K562 (cell line): ENCODE data around the gene C6orf62. TPM values are rescaled to one million over a fixed set of nuclear protein-coding genes. Genes with fewer than 3 reads are reported as not detected.

Experiments used
- CBFA2T2 ChIP-seq: fragments of 450-650 bp; conservative IDR thresholded peaks from 2 replicates; pipeline ENCODE4 v1.6.1; 2017; ENCODE audit warnings: mild to moderate bottlenecking
- EGR1 ChIP-seq: fragments of 450-650 bp; conservative IDR thresholded peaks from 2 replicates; pipeline ENCODE4 v1.6.1; 2017; ENCODE audit warnings: mild to moderate bottlenecking
- ILF3 ChIP-seq: fragments of 450-650 bp; IDR thresholded peaks from 2 replicates; pipeline ENCODE4 v1.6.1; 2018; ENCODE audit warnings: antibody characterized with exemption, mild to moderate bottlenecking, moderate library complexity, borderline replicate concordance
- MCM3 ChIP-seq: fragments of 450-650 bp; IDR thresholded peaks from 2 replicates; pipeline ENCODE4 v1.6.1; 2016
- MCM7 ChIP-seq, 2 experiments: fragments of 450-650 bp; IDR thresholded peaks; 2 replicates each; pipeline ENCODE4 v1.6.1; 2016 to 2018
- NR2C1 ChIP-seq, 2 experiments: fragments of 450-650 bp; IDR thresholded peaks; 2 replicates each; pipeline ENCODE4 v1.6.1; 2017; ENCODE audit warnings: mild to moderate bottlenecking in 2 of 2, antibody characterized with exemption in 1 of 2, inconsistent platforms in 1 of 2, missing compliant biosample characterization in 1 of 2, missing genetic modification characterization in 1 of 2
- PHF20 ChIP-seq: fragments of 450-650 bp; IDR thresholded peaks from 2 replicates; pipeline ENCODE4 v1.6.1; 2018; ENCODE audit not compliant: partially characterized antibody
- PTTG1 ChIP-seq: fragments of 450-650 bp; IDR thresholded peaks from 2 replicates; pipeline ENCODE4 v1.6.1; 2016; ENCODE audit warnings: low read depth, mild to moderate bottlenecking, missing genetic modification characterization, missing compliant biosample characterization
- TCF7L2 ChIP-seq: fragments of 150-350 bp; IDR thresholded peaks from 2 replicates; pipeline ENCODE4 v1.6.1; 2016; ENCODE audit warnings: low read depth, mild to moderate bottlenecking, low read length, moderate library complexity
- ZNF165 ChIP-seq: fragments of 250-450 bp; sonication (Bioruptor Pico); IDR thresholded peaks from 2 replicates; pipeline ENCODE4 v1.4.0; 2020; ENCODE audit warnings: borderline replicate concordance
- ZNF212 ChIP-seq: fragments of 450-650 bp; formaldehyde crosslinking; IDR thresholded peaks from 2 replicates; pipeline ENCODE4 v1.4.0; 2020; ENCODE audit warnings: mild to moderate bottlenecking
- ZNF695 ChIP-seq: fragments of 450-650 bp; formaldehyde crosslinking; IDR thresholded peaks from 2 replicates; pipeline ENCODE4 v1.4.0; 2020; ENCODE audit warnings: mild to moderate bottlenecking, moderate library complexity
- ZNF830 ChIP-seq: fragments of 250-450 bp; sonication (Bioruptor Pico); IDR thresholded peaks from 2 replicates; pipeline ENCODE4 v1.5.0; 2021; ENCODE audit warnings: mild to moderate bottlenecking
- polyA plus RNA-seq, 8 experiments: library from polyadenylated mRNA; depleted of rRNA in 4 of 8; stranded (reverse) in 5 of 8; unstranded in 3 of 8; fragments of >200 nt; fragmentation: Nextera tagmentation in 2 of 8; fragmentation: Illumina TruSeq in 1 of 8; extraction: Ambion mirVana in 2 of 8; extraction: Trizol in 1 of 8; gene quantifications; 2 replicates each; pipeline versions ENCODE4 v1.2.1 to v1.2.3, GENCODE V29; 2011 to 2014; ENCODE audit warnings: inconsistent platforms in 1 of 8, missing spikeins in 1 of 8
- total RNA-seq, 7 experiments: library from RNA; depleted of rRNA in 6 of 7; stranded (reverse); fragments of >200 nt in 6 of 7; fragmentation: Illumina TruSeq in 2 of 7; extraction: Trizol in 2 of 7; gene quantifications; 2 replicates each; pipeline versions ENCODE4 v1.2.1 to v1.2.3, GENCODE V29; 2011 to 2021; ENCODE audit warnings: low replicate concordance in 1 of 7
- TF ChIP-seq, protein P1 (sequence below), 2 experiments: fragments of 450-650 bp; formaldehyde crosslinking in 1 of 2; IDR thresholded peaks; 2 replicates each; pipeline versions ENCODE4 v1.4.0 to v1.6.1; 2014 to 2020; ENCODE audit warnings: mild to moderate bottlenecking in 2 of 2, borderline replicate concordance in 1 of 2, low read depth in 1 of 2
- TF ChIP-seq, protein P2 (sequence below), 3 experiments: IDR thresholded peaks in 2 of 3; conservative IDR thresholded peaks in 1 of 3; 2 replicates each; pipeline ENCODE4 v1.5.1; 2011 to 2012; ENCODE audit warnings: low read length in 3 of 3, mild to moderate bottlenecking in 3 of 3, control low read depth in 2 of 3, improper control_type of control experiment in 1 of 3, inconsistent platforms in 1 of 3, low read depth in 1 of 3, mixed read lengths in 1 of 3, moderate library complexity in 1 of 3; ENCODE audit not compliant: insufficient read depth in 2 of 3
- TF ChIP-seq, protein P3 (sequence below), 2 experiments: IDR thresholded peaks; 2 replicates each; pipeline ENCODE4 v1.6.1; 2012; ENCODE audit warnings: improper control_type of control experiment in 2 of 2, low read depth in 2 of 2, low read length in 2 of 2, borderline replicate concordance in 1 of 2

C6orf62 gene
- total and polyA plus RNA-seq, 9 of the 15 experiments (the other 6 are each of a cell fraction or from before 2014, with no cell fraction given) = 48.5 to 579 (median 111) TPM

DNA sequence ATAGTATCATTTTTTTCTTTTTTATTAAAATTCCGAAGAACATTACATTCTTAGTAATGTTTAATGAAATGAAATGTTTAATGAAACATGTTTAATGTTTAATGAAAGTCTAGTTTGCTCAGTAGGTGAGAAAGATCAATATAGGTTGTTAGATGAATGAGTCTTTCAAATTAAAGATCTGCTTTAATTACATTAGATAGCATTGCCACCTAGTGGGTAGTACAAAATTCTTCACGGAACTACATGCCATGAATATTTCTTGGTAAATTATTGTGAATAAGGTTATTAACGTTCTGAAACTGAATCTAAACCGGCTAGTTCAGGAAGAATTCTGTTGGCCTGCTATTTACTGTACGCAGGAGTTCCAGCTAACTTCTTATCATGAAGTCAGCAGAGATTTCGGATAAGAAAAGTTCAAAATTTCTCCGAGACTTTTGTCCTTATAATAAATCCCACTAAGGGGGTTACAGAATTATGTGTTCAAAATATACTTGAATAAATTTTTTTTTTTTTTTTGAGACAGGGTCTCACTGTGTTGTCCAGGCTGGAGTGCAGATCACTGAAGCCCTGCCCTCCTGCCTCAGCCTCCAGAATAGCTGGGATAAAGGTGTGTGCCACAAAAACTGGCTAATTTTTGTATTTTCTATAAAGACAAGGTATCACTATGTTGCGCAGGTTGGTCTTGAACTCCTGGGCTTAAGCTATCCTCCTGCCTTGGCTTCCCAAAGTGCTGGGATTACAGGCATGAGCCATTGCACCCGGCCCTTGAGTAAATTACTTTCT is 47.9 kb upstream of the C6orf62 start (continued):
- TF ChIP-seq ZNF830 (CRISPR knock-in tag) = no peak
- no peak for TF ChIP-seq MCM3
- TF ChIP-seq, protein P1, sequence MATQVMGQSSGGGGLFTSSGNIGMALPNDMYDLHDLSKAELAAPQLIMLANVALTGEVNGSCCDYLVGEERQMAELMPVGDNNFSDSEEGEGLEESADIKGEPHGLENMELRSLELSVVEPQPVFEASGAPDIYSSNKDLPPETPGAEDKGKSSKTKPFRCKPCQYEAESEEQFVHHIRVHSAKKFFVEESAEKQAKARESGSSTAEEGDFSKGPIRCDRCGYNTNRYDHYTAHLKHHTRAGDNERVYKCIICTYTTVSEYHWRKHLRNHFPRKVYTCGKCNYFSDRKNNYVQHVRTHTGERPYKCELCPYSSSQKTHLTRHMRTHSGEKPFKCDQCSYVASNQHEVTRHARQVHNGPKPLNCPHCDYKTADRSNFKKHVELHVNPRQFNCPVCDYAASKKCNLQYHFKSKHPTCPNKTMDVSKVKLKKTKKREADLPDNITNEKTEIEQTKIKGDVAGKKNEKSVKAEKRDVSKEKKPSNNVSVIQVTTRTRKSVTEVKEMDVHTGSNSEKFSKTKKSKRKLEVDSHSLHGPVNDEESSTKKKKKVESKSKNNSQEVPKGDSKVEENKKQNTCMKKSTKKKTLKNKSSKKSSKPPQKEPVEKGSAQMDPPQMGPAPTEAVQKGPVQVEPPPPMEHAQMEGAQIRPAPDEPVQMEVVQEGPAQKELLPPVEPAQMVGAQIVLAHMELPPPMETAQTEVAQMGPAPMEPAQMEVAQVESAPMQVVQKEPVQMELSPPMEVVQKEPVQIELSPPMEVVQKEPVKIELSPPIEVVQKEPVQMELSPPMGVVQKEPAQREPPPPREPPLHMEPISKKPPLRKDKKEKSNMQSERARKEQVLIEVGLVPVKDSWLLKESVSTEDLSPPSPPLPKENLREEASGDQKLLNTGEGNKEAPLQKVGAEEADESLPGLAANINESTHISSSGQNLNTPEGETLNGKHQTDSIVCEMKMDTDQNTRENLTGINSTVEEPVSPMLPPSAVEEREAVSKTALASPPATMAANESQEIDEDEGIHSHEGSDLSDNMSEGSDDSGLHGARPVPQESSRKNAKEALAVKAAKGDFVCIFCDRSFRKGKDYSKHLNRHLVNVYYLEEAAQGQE (IDR thresholded peaks at IDR 0.05; ENCODE audit: borderline replicate concordance) = peak; percentile 52; the same call in 1 of the 2 replicates
- TF ChIP-seq, protein P1 (CRISPR knock-in tag; IDR thresholded peaks at IDR 0.05; ENCODE audit: low read depth) = no peak
- no peak for TF ChIP-seq ILF3
- TF ChIP-seq, protein P2, sequence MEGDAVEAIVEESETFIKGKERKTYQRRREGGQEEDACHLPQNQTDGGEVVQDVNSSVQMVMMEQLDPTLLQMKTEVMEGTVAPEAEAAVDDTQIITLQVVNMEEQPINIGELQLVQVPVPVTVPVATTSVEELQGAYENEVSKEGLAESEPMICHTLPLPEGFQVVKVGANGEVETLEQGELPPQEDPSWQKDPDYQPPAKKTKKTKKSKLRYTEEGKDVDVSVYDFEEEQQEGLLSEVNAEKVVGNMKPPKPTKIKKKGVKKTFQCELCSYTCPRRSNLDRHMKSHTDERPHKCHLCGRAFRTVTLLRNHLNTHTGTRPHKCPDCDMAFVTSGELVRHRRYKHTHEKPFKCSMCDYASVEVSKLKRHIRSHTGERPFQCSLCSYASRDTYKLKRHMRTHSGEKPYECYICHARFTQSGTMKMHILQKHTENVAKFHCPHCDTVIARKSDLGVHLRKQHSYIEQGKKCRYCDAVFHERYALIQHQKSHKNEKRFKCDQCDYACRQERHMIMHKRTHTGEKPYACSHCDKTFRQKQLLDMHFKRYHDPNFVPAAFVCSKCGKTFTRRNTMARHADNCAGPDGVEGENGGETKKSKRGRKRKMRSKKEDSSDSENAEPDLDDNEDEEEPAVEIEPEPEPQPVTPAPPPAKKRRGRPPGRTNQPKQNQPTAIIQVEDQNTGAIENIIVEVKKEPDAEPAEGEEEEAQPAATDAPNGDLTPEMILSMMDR (IDR thresholded peaks at IDR 0.05 in 2 of 3, conservative IDR thresholded peaks at IDR 0.05 in 1 of 3; ENCODE audit: insufficient read depth in 2 of 3, low read depth in 1 of 3, low read length in 3 of 3) = peak in 2 of 3 experiments; percentile 11 to 76; a peak in 2 of 6 replicates
- no peak for TF ChIP-seq EGR1
- no peak for TF ChIP-seq PTTG1 (tag)
- TF ChIP-seq ZNF212 = no peak
- no peak for TF ChIP-seq TCF7L2
- TF ChIP-seq ZNF695 (CRISPR knock-in tag) = no peak
- TF ChIP-seq PHF20 = no peak
- no peak for TF ChIP-seq NR2C1 (IDR thresholded peaks at IDR 0.05)
- no peak for TF ChIP-seq NR2C1 (tag; IDR thresholded peaks at IDR 0.05)
- TF ChIP-seq ZNF165 (CRISPR knock-in tag) = no peak
- TF ChIP-seq MCM7 (IDR thresholded peaks at IDR 0.05) = no peak
- no peak for TF ChIP-seq CBFA2T2
- TF ChIP-seq, protein P3, sequence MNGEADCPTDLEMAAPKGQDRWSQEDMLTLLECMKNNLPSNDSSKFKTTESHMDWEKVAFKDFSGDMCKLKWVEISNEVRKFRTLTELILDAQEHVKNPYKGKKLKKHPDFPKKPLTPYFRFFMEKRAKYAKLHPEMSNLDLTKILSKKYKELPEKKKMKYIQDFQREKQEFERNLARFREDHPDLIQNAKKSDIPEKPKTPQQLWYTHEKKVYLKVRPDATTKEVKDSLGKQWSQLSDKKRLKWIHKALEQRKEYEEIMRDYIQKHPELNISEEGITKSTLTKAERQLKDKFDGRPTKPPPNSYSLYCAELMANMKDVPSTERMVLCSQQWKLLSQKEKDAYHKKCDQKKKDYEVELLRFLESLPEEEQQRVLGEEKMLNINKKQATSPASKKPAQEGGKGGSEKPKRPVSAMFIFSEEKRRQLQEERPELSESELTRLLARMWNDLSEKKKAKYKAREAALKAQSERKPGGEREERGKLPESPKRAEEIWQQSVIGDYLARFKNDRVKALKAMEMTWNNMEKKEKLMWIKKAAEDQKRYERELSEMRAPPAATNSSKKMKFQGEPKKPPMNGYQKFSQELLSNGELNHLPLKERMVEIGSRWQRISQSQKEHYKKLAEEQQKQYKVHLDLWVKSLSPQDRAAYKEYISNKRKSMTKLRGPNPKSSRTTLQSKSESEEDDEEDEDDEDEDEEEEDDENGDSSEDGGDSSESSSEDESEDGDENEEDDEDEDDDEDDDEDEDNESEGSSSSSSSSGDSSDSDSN (IDR thresholded peaks at IDR 0.05; ENCODE audit: borderline replicate concordance in 1 of 2, low read depth in 2 of 2, low read length in 2 of 2) = no peak
